SK-N-SH (cell line): ENCODE results near the gene TOM1L1. TPM values are rescaled to one million over a fixed set of nuclear protein-coding genes. Genes with fewer than 3 reads are reported as not detected.

Experiments used
- CTCF ChIA-PET: fragments of 300-600, 350-600 bp; formaldehyde crosslinking; extraction: SDS; loops from one replicate; lab custom pipeline; 2021; lab: Yijun Ruan, JAX
- POLR2A ChIA-PET: fragments of 350-600 bp; sonication (Branson Sonifier 250); formaldehyde crosslinking; extraction: SDS; loops from one replicate; lab custom pipeline; 2020; ENCODE audit warnings: antibody characterized with exemption, inconsistent platforms; lab: Yijun Ruan, JAX
- DNase-seq: peaks from one replicate; pipeline ENCODE4 v3.0.0; 2012
- H2AFZ ChIP-seq: fragments of 200-600 bp; sonication (generic); 2 replicates; pipeline ENCODE4 v1.8.1; 2016; ENCODE audit warnings: antibody characterized with exemption, mild to moderate bottlenecking, low read depth
- H3F3A ChIP-seq: fragments of 200-600 bp; sonication (generic); replicated peaks from 2 replicates; pipeline ENCODE3; 2016; ENCODE audit warnings: antibody characterized with exemption, mild to moderate bottlenecking; ENCODE audit not compliant: insufficient read depth
- H3K27ac ChIP-seq, 2 experiments: fragments of 200-500 bp in 1 of 2; fragments of 200-600 bp in 1 of 2; sonication (Bioruptor generic) in 1 of 2; sonication (generic), shearing (Covaris generic) in 1 of 2; 2 replicates each; pipeline versions ENCODE4 v1.5.1 to v1.6.1; 2014 to 2016; ENCODE audit warnings: low read depth in 2 of 2, inconsistent platforms in 1 of 2, low read length in 1 of 2, mild to moderate bottlenecking in 1 of 2, mixed read lengths in 1 of 2
- H3K27me3 ChIP-seq: fragments of 200-600 bp; sonication (generic), shearing (Covaris generic); 2 replicates; pipeline ENCODE4 v1.6.1; 2016; ENCODE audit warnings: mixed run types; ENCODE audit not compliant: insufficient read depth
- H3K36me3 ChIP-seq, 2 experiments: fragments of 200-500 bp in 1 of 2; fragments of 200-600 bp in 1 of 2; sonication (Bioruptor generic) in 1 of 2; sonication (generic) in 1 of 2; replicated peaks in 1 of 2; 2 replicates each; pipeline versions ENCODE3 to v1.5.1; 2014 to 2016; ENCODE audit warnings: low read length in 1 of 2, mild to moderate bottlenecking in 1 of 2; ENCODE audit not compliant: insufficient read depth in 2 of 2, control insufficient read depth in 1 of 2
- H3K4me1 ChIP-seq, 2 experiments: fragments of 200-500 bp in 1 of 2; fragments of 200-600 bp in 1 of 2; sonication (Bioruptor generic) in 1 of 2; sonication (generic), shearing (Covaris generic) in 1 of 2; 2 replicates each; pipeline versions ENCODE4 v1.5.1 to v1.6.1; 2014 to 2016; ENCODE audit warnings: low read depth in 1 of 2, low read length in 1 of 2, mixed run types in 1 of 2; ENCODE audit not compliant: insufficient read depth in 2 of 2, control insufficient read depth in 1 of 2
- H3K4me2 ChIP-seq: fragments of 200-600 bp; sonication (generic), shearing (Covaris generic); 2 replicates; pipeline ENCODE4 v1.6.1; 2017; ENCODE audit warnings: mixed run types
- H3K4me3 ChIP-seq, 2 experiments: fragments of 200-500 bp in 1 of 2; fragments of 200-600 bp in 1 of 2; sonication (Bioruptor generic) in 1 of 2; sonication (generic), shearing (Covaris generic) in 1 of 2; 2 replicates each; pipeline versions ENCODE4 v1.5.1 to v1.8.1; 2014 to 2016; ENCODE audit warnings: low read depth in 2 of 2, inconsistent platforms in 1 of 2, low read length in 1 of 2, mild to moderate bottlenecking in 1 of 2, mixed read lengths in 1 of 2, moderate library complexity in 1 of 2
- H3K79me2 ChIP-seq: fragments of 200-600 bp; sonication (generic); 2 replicates; pipeline ENCODE4 v1.8.1; 2017; ENCODE audit warnings: mild to moderate bottlenecking; ENCODE audit not compliant: insufficient read depth
- H3K9ac ChIP-seq: fragments of 200-600 bp; sonication (generic); 2 replicates; pipeline ENCODE4 v1.6.1; 2017; ENCODE audit warnings: mixed run types
- H3K9me2 ChIP-seq: fragments of 200-600 bp; sonication (generic); 2 replicates; pipeline ENCODE4 v1.6.1; 2017; ENCODE audit warnings: mixed run types
- H3K9me3 ChIP-seq: fragments of 200-600 bp; sonication (generic); 2 replicates; pipeline ENCODE4 v1.6.1; 2017; ENCODE audit warnings: mixed run types, mild to moderate bottlenecking, moderate library complexity
- H4K20me1 ChIP-seq: fragments of 200-600 bp; sonication (generic); 2 replicates; pipeline ENCODE4 v1.6.1; 2017; ENCODE audit warnings: mild to moderate bottlenecking, mixed run types; ENCODE audit not compliant: insufficient read depth
- EZH2phosphoT487 ChIP-seq: fragments of 200-600 bp; sonication (generic); IDR thresholded peaks from 2 replicates; pipeline ENCODE4 v1.6.1; 2017; ENCODE audit warnings: low read depth, mixed run types, mild to moderate bottlenecking, antibody characterized with exemption, moderate library complexity, borderline replicate concordance
- FOSL2 ChIP-seq: IDR thresholded peaks from 2 replicates; pipeline ENCODE4 v1.4.0; 2012; ENCODE audit warnings: low read depth, mild to moderate bottlenecking, moderate library complexity, borderline replicate concordance
- FOXJ3 ChIP-seq: sonication (generic); formaldehyde crosslinking; IDR thresholded peaks from 2 replicates; pipeline ENCODE4 v1.5.1; 2020; ENCODE audit warnings: mild to moderate bottlenecking, missing genetic modification reagents
- FOXM1 ChIP-seq: IDR thresholded peaks from 2 replicates; pipeline ENCODE4 v1.4.0; 2012; ENCODE audit warnings: low read depth, mild to moderate bottlenecking
- POLR2AphosphoS5 ChIP-seq: IDR thresholded peaks from 2 replicates; pipeline ENCODE4 v1.6.1; 2012; ENCODE audit warnings: low read depth, low read length
- SIN3A ChIP-seq: IDR thresholded peaks from 2 replicates; pipeline ENCODE4 v1.6.1; 2012; ENCODE audit warnings: low read depth, mild to moderate bottlenecking, low read length, moderate library complexity, borderline replicate concordance
- SMC3 ChIP-seq: IDR thresholded peaks from 2 replicates; pipeline ENCODE4 v1.6.1; 2012; ENCODE audit warnings: low read depth, low read length, improper control_type of control experiment
- TCF12 ChIP-seq: IDR thresholded peaks from 2 replicates; pipeline ENCODE4 v1.4.0; 2012
- TEAD4 ChIP-seq: IDR thresholded peaks from 2 replicates; pipeline ENCODE4 v1.4.0; 2012; ENCODE audit warnings: mild to moderate bottlenecking, borderline replicate concordance; ENCODE audit not compliant: insufficient read depth
- USF2 ChIP-seq: fragments of 150-350 bp; IDR thresholded peaks from 2 replicates; pipeline ENCODE4 v1.6.1; 2017; ENCODE audit warnings: antibody characterized with exemption, low read length, low read depth, borderline replicate concordance
- YY1 ChIP-seq: IDR thresholded peaks from 2 replicates; pipeline ENCODE4 v1.4.0; 2012; ENCODE audit warnings: low read depth, mild to moderate bottlenecking
- ZBTB33 ChIP-seq: IDR thresholded peaks from 2 replicates; pipeline ENCODE4 v1.4.0; 2012; ENCODE audit warnings: low read depth, borderline replicate concordance
- WGBS: methylation state at CpG from one replicate; pipeline ENCODE4 v1.1.6; 2017; ENCODE audit warnings: low lambda C conversion rate; 5-methylcytosine and 5-hydroxymethylcytosine counted together
- polyA plus RNA-seq, 3 experiments: library from polyadenylated mRNA; depleted of rRNA; stranded (reverse); fragments of >200 nt; gene quantifications; 2 replicates each; pipeline ENCODE4 v1.2.3, GENCODE V29; 2012
- TF ChIP-seq, protein P1 (sequence below): IDR thresholded peaks from 2 replicates; pipeline ENCODE4; 2012
- TF ChIP-seq, protein P2 (sequence below): IDR thresholded peaks from 2 replicates; pipeline ENCODE4 v1.6.1; 2012; ENCODE audit warnings: mild to moderate bottlenecking, low read depth, low read length, moderate library complexity
- TF ChIP-seq, protein P3 (sequence below): IDR thresholded peaks from 2 replicates; pipeline ENCODE4 v1.4.0; 2012; ENCODE audit warnings: low read depth
- TF ChIP-seq, protein P4 (sequence below): IDR thresholded peaks from 2 replicates; pipeline ENCODE4 v1.4.0; 2012; ENCODE audit warnings: low read depth, borderline replicate concordance

The TOM1L1 gene
- polyA plus RNA-seq, 1 of the 3 experiments (the other 2 are of a cell fraction): 46.5 TPM

DNA sequence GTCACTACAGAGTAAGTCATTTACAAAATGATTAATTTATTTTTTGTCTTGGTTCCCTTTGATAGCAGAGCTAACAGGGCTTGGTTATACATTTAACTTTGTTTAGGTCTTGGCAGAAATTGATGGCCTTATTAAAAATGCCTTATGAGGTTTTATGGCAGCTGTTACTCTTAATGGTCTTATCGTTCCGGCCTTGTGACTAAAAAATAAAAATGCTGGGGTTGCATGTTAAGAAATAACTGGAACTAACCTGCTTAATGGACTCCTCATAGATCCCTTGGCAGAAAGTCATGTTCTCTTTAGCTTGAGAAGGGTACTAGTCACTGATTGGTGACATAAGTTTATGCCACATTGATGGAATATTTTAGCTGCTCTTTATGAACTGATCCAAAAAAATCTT lies 49.5 kb downstream of the TOM1L1 start:
- 98% methylated on average over 2 of the region's 2 CpGs for WGBS
- TF ChIP-seq EZH2phosphoT487 (no peak), SIN3A (no peak), TCF12 (no peak), SMC3 (no peak), FOXJ3 (CRISPR knock-in tag) (no peak), FOSL2 (no peak), YY1 (no peak), TEAD4 (no peak), ZBTB33 (no peak), FOXM1 (no peak), POLR2AphosphoS5 (no peak), USF2 (no peak)
- TF ChIP-seq, protein P1, sequence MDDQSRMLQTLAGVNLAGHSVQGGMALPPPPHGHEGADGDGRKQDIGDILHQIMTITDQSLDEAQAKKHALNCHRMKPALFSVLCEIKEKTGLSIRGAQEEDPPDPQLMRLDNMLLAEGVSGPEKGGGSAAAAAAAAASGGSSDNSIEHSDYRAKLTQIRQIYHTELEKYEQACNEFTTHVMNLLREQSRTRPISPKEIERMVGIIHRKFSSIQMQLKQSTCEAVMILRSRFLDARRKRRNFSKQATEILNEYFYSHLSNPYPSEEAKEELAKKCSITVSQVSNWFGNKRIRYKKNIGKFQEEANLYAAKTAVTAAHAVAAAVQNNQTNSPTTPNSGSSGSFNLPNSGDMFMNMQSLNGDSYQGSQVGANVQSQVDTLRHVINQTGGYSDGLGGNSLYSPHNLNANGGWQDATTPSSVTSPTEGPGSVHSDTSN: no peak
- TF ChIP-seq, protein P2, sequence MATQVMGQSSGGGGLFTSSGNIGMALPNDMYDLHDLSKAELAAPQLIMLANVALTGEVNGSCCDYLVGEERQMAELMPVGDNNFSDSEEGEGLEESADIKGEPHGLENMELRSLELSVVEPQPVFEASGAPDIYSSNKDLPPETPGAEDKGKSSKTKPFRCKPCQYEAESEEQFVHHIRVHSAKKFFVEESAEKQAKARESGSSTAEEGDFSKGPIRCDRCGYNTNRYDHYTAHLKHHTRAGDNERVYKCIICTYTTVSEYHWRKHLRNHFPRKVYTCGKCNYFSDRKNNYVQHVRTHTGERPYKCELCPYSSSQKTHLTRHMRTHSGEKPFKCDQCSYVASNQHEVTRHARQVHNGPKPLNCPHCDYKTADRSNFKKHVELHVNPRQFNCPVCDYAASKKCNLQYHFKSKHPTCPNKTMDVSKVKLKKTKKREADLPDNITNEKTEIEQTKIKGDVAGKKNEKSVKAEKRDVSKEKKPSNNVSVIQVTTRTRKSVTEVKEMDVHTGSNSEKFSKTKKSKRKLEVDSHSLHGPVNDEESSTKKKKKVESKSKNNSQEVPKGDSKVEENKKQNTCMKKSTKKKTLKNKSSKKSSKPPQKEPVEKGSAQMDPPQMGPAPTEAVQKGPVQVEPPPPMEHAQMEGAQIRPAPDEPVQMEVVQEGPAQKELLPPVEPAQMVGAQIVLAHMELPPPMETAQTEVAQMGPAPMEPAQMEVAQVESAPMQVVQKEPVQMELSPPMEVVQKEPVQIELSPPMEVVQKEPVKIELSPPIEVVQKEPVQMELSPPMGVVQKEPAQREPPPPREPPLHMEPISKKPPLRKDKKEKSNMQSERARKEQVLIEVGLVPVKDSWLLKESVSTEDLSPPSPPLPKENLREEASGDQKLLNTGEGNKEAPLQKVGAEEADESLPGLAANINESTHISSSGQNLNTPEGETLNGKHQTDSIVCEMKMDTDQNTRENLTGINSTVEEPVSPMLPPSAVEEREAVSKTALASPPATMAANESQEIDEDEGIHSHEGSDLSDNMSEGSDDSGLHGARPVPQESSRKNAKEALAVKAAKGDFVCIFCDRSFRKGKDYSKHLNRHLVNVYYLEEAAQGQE: no peak
- TF ChIP-seq, protein P3, sequence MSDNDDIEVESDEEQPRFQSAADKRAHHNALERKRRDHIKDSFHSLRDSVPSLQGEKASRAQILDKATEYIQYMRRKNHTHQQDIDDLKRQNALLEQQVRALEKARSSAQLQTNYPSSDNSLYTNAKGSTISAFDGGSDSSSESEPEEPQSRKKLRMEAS: no peak
- TF ChIP-seq, protein P4, sequence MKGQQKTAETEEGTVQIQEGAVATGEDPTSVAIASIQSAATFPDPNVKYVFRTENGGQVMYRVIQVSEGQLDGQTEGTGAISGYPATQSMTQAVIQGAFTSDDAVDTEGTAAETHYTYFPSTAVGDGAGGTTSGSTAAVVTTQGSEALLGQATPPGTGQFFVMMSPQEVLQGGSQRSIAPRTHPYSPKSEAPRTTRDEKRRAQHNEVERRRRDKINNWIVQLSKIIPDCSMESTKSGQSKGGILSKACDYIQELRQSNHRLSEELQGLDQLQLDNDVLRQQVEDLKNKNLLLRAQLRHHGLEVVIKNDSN: no peak
- no peaks in the 10 kb centered on the region for H3K9me2 ChIP-seq
- no peak overlapping the region for H2AFZ ChIP-seq
- ChIA-PET CTCF (interaction anchor here (0.9 to 1.8 kb wide), 3 partner anchors 18 to 38 kb away, joined by 3 to 4 read pairs (median 3); no protein-coding TSS in a partner anchor), POLR2A (interaction anchor here (1.4 kb wide), 1 partner anchor 18 kb away, joined by 3 read pairs; no protein-coding TSS in a partner anchor)
- peaks cover 5% of the 10 kb centered on the region for H3F3A ChIP-seq
- no peak for DNase-seq
- no peak overlapping the region for H3K27ac ChIP-seq
- no peaks in the 10 kb centered on the region; the same call in 1 of the 2 replicates for H3K9me3 ChIP-seq
- H3K27me3 ChIP-seq: no peaks in the 10 kb centered on the region
- H4K20me1 ChIP-seq: no peaks in the 10 kb centered on the region
- no peaks in the 10 kb centered on the region for H3K79me2 ChIP-seq
- H3K36me3 ChIP-seq: peaks cover 52 to 75% of the 10 kb centered on the region in 2 experiments
- no peak overlapping the region for H3K4me2 ChIP-seq
- no peak overlapping the region for H3K9ac ChIP-seq
- H3K4me3 ChIP-seq: no peak overlapping the region
- H3K4me1 ChIP-seq: no peaks in the 10 kb centered on the region
